GM10248 (cell line): ENCODE data around the gene C3orf70.

Experiments used
- CTCF ChIA-PET: fragments of 300-600 bp; sonication (Branson Sonifier 250); formaldehyde crosslinking; extraction: SDS; loops from one replicate; lab custom pipeline; 2021; ENCODE audit warnings: antibody characterized with exemption; lab: Yijun Ruan, JAX
- POLR2A ChIA-PET: fragments of 350-650 bp; sonication (Branson Sonifier 250); formaldehyde crosslinking; extraction: SDS; loops from one replicate; lab custom pipeline; 2020; ENCODE audit warnings: antibody characterized with exemption; lab: Yijun Ruan, JAX
- DNase-seq: peaks from one replicate; pipeline ENCODE4 v3.0.0; 2012; ENCODE audit errors: extremely low spot score
- TF ChIP-seq, protein P1 (sequence below): IDR thresholded peaks from 2 replicates; pipeline ENCODE4 v1.5.1; 2012; ENCODE audit warnings: mild to moderate bottlenecking, low read depth; ENCODE audit errors: extremely low read depth, missing control alignments, control extremely low read depth

The C3orf70 gene

DNA sequence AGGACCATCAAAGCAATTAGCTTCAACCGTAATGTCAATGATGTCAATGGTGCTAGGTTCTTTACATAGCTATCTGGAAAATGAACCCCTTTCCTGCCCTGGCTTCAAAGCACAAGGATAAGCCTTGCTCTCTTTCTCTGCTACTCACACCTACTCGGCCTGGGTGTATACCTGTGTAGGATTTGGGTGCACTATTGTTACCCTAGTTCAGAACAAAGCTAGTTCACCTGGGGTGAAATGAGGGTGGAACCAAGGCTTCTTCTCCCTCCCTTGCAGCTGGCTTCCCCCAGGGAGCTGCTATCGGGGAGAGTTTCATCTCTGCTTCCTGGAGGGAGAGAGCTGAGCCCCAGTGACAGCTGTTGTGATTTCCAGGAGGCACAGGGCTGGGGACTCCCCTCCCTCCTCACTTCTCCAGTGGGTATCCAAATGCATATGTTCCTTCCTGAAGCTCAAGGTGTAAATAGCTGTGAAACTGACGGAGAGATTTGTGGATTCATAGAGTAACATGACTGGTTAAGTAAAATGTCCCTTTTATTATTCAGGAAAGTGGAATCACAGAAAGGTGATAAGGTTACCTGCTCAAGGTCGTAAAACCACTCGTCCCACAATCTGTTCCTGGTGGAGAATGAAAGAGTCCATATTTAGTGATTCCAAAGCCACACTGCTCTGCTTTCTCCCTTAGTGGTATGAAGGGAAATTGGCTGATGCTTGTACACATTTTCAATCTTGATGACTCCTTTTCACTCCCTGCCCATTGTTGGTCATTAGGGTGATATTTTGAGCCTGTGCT is 11.8 kb upstream of the C3orf70 start:
- TF ChIP-seq, protein P1, sequence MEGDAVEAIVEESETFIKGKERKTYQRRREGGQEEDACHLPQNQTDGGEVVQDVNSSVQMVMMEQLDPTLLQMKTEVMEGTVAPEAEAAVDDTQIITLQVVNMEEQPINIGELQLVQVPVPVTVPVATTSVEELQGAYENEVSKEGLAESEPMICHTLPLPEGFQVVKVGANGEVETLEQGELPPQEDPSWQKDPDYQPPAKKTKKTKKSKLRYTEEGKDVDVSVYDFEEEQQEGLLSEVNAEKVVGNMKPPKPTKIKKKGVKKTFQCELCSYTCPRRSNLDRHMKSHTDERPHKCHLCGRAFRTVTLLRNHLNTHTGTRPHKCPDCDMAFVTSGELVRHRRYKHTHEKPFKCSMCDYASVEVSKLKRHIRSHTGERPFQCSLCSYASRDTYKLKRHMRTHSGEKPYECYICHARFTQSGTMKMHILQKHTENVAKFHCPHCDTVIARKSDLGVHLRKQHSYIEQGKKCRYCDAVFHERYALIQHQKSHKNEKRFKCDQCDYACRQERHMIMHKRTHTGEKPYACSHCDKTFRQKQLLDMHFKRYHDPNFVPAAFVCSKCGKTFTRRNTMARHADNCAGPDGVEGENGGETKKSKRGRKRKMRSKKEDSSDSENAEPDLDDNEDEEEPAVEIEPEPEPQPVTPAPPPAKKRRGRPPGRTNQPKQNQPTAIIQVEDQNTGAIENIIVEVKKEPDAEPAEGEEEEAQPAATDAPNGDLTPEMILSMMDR, result no peak
- CTCF ChIA-PET, result interaction anchor here (1.3 to 1.6 kb wide), 2 partner anchors 12 to 24 kb away, joined by 3 to 13 read pairs; no protein-coding TSS in a partner anchor
- POLR2A ChIA-PET, result interaction anchor here (0.6 kb wide), 1 partner anchor 87 kb away, joined by 3 read pairs; no protein-coding TSS in a partner anchor
- no peak for DNase-seq

DNA sequence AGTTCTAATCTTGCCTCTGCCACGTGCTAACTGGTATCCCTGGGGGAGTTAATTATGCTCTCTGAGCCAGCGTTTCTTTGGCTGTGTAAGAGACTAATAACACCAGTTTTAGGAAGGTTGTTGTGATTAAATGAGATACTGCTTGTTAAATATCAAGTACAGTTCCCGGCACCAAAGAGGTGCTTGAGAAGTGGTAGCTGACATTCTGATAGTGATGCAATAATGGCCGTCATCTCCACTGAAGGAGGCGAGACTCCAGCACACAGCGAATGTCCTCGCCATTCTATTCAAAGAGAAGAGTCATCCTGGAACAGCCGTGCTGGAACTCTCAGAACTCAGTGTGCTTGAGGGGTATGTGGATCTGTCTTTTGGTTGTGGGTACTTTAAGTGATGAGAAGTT is 9.8 kb upstream of the C3orf70 start:
- POLR2A ChIA-PET, result no interaction called here
- CTCF ChIA-PET, result interaction anchor here (2.0 to 4.1 kb wide), 2 partner anchors 11 to 15 kb away, joined by 5 to 12 read pairs; no protein-coding TSS in a partner anchor
- TF ChIP-seq, protein P1, result no peak
- DNase-seq, result no peak

DNA sequence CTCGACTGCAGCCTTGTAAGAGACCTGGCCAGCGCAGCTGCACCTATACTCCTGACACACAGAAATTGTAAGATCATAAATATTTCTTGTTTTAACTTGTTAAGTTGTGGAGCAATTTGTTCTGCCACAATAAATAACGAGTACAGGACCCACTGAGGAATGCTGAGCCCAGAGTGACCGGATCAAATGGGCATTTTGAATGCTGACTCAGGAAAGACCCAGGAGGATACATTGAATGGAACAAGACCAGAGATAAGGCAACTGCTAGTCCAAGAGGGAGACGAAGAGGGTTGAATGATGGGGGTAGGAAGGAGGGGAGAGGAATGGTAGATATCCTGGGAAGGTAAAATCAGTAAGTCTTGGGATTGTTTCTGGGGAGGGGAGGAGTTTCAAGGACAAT is 8.9 kb upstream of the C3orf70 start:
- TF ChIP-seq, protein P1, result no peak
- POLR2A ChIA-PET, result no interaction called here
- no peak for DNase-seq
- CTCF ChIA-PET, result interaction anchor here (1.5 to 4.1 kb wide), 3 partner anchors 11 to 16 kb away, joined by 5 to 12 read pairs (median 5); no protein-coding TSS in a partner anchor

DNA sequence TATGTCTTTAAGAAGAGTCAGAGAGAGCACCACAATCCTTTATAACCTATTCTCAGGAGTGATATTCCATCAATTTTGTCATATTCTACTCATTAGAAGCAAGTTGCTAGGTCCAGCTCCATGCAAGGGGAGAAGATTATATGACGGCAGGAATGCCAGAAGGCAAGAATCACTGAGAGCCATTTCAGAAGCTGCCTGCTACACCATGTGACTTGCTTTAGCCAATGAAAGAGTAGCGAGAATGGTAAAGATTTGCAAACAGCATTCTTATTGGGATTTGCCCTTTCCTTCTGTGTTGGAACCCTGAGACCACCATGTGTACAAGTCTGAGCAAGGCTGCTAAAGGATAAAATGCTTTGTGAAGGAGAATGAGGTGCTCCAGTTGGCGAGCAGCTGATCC is 4.5 kb upstream of the C3orf70 start:
- TF ChIP-seq, protein P1, result no peak
- POLR2A ChIA-PET, result no interaction called here
- no peak for DNase-seq
- CTCF ChIA-PET, result interaction anchor here (1.3 to 2.1 kb wide), 3 partner anchors 9 to 19 kb away, joined by 3 to 12 read pairs (median 7); no protein-coding TSS in a partner anchor

DNA sequence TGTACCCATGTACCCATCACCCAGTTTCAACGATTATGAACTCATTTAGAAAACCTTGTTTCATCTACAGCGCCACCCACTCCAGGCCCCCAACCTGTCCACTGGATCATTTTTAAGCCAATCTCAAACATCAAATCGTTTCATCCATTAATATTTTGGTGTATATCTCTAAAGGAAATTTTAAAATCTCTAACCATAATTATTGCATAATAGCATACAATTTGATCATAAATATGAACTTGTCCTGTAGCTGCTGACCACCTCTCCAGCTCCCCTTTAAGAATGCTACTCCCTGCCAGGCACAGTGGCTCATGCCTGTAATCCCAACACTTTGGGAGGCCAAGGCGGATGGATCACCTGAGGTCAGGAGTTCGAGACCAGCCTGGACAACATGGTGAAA is 2.8 kb upstream of the C3orf70 start:
- DNase-seq, result no peak
- CTCF ChIA-PET, result interaction anchor here (1.8 kb wide), 1 partner anchor 10 kb away, joined by 3 read pairs; no protein-coding TSS in a partner anchor
- POLR2A ChIA-PET, result no interaction called here
- TF ChIP-seq, protein P1, result no peak

DNA sequence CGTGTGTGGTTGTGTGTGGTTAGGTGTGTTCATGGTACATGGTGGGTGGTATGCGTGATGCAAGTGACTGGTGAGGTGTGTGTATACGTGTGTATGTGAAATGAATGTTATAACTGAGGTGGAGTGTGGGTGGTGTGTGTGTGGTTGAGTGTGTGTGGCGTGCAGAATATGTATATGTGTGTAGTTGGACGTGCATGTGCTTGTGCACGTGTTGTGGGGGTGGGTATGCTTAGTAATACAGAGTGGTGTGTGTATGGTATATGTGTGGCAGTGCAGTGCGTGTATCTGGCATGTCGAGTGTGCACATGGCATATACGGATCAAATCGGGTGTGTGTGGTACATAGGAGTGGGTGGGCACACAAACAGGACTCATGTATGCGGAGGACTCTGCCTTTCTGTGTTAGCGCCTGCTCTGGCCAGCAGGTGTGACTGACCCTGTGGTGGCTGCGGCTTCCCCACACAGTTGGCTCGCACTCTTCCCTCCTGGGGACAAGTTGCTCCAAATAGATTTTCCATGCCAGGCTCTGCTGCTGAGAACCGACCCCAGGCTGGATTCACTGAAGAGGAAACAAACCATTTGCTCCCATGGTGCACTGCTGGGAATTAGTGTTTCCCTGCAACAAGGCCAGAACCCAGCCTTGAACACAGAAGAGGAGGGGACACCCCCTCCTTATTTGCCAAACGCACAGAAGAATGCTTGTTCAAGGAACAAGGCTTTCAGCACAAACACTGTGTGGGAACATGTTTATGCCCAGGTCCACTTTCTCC is 1.2 kb upstream of the C3orf70 start:
- POLR2A ChIA-PET, result no interaction called here
- CTCF ChIA-PET, result interaction anchor here (1.8 kb wide), 1 partner anchor 8 kb away, joined by 3 read pairs; no protein-coding TSS in a partner anchor
- DNase-seq, result no peak
- TF ChIP-seq, protein P1, result no peak
